Measurements from ENCODE around the gene SNRNP27. TPM values are rescaled to one million over a fixed set of nuclear protein-coding genes. Genes with fewer than 3 reads are reported as not detected.

SNRNP27 gene
- total and polyA plus RNA-seq, 9 of the 15 experiments (the other 6 are each of a cell fraction or from before 2014, with no cell fraction given) = 29.2 to 102 (median 65.7) TPM

DNA sequence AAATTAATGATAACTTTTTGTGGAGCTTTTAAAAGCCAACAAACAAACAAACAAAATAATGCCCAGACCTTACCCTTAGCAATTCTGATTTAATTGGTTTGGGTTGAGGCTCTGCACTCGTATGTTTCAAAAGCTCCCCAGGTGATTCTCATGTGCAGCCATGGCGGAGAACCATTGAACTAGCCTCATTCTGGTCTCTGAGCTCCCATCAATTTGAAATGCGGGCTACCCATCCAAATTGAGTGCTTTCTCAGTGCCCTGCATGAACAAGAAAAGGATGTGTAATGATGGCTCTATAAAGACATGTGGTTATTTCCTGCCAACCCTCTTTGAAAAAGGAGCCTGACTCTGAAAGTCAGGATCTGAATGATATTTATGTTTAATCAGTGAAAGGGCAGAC lies 29.4 kb downstream of the SNRNP27 start:
- in situ Hi-C loops (cut with MboI) (loop anchor here (25.0 kb wide), 1 partner anchor 714 kb away; no protein-coding TSS in a partner anchor), intact Hi-C loops (cut with micrococcal nuclease) (no loop called here)
- H3K9ac ChIP-seq (ENCODE audit: insufficient read depth in 1 of 2, low read depth in 2 of 2, low read length in 2 of 2) = no peak overlapping the region
- H3K27ac ChIP-seq (ENCODE audit: extremely low read depth, low read depth, low read length) = no peak overlapping the region
- no peak for TF ChIP-seq ZNF785 (CRISPR knock-in tag; IDR thresholded peaks at IDR 0.05)
- no peak for TF ChIP-seq TCF7L2 (IDR thresholded peaks at IDR 0.05; ENCODE audit: low read depth, low read length)
- TF ChIP-seq LCOR (CRISPR knock-in tag; IDR thresholded peaks at IDR 0.05) = no peak
- TF ChIP-seq ZEB2 (IDR thresholded peaks at IDR 0.05) = no peak
- TF ChIP-seq RBM15 (IDR thresholded peaks at IDR 0.05; ENCODE audit: insufficient read depth, low read length) = no peak
- no peak for TF ChIP-seq NFIC (IDR thresholded peaks at IDR 0.05)
- no peak for TF ChIP-seq ZNF347 (CRISPR knock-in tag; IDR thresholded peaks at IDR 0.05; ENCODE audit: low read depth)
- TF ChIP-seq ZNF354B (CRISPR knock-in tag; IDR thresholded peaks at IDR 0.05) = no peak
- TF ChIP-seq MTA1 (IDR thresholded peaks at IDR 0.05; ENCODE audit: borderline replicate concordance) = no peak
- TF ChIP-seq TSC22D4 (tag; IDR thresholded peaks at IDR 0.05) = no peak
- TF ChIP-seq, protein P1, sequence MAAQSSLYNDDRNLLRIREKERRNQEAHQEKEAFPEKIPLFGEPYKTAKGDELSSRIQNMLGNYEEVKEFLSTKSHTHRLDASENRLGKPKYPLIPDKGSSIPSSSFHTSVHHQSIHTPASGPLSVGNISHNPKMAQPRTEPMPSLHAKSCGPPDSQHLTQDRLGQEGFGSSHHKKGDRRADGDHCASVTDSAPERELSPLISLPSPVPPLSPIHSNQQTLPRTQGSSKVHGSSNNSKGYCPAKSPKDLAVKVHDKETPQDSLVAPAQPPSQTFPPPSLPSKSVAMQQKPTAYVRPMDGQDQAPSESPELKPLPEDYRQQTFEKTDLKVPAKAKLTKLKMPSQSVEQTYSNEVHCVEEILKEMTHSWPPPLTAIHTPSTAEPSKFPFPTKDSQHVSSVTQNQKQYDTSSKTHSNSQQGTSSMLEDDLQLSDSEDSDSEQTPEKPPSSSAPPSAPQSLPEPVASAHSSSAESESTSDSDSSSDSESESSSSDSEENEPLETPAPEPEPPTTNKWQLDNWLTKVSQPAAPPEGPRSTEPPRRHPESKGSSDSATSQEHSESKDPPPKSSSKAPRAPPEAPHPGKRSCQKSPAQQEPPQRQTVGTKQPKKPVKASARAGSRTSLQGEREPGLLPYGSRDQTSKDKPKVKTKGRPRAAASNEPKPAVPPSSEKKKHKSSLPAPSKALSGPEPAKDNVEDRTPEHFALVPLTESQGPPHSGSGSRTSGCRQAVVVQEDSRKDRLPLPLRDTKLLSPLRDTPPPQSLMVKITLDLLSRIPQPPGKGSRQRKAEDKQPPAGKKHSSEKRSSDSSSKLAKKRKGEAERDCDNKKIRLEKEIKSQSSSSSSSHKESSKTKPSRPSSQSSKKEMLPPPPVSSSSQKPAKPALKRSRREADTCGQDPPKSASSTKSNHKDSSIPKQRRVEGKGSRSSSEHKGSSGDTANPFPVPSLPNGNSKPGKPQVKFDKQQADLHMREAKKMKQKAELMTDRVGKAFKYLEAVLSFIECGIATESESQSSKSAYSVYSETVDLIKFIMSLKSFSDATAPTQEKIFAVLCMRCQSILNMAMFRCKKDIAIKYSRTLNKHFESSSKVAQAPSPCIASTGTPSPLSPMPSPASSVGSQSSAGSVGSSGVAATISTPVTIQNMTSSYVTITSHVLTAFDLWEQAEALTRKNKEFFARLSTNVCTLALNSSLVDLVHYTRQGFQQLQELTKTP (IDR thresholded peaks at IDR 0.05; ENCODE audit: low read depth in 1 of 2, partially characterized antibody in 2 of 2) = no peak
- TF ChIP-seq HDAC2 (IDR thresholded peaks at IDR 0.05) = no peak
- TF ChIP-seq ZNF764 (CRISPR knock-in tag; IDR thresholded peaks at IDR 0.05; ENCODE audit: low read depth) = no peak
- TF ChIP-seq CHD1 (IDR thresholded peaks at IDR 0.05; ENCODE audit: low read length) = no peak
- no peak for TF ChIP-seq SAFB (IDR thresholded peaks at IDR 0.05; ENCODE audit: borderline replicate concordance, low read depth, low read length)
- TF ChIP-seq MAFK (IDR thresholded peaks at IDR 0.05; ENCODE audit: low read length) = no peak
- TF ChIP-seq FOXM1 (IDR thresholded peaks at IDR 0.05; ENCODE audit: low read depth) = no peak
- no peak for TF ChIP-seq FOXM1 (CRISPR knock-in tag; IDR thresholded peaks at IDR 0.05; ENCODE audit: low read depth)
- TF ChIP-seq, protein P2, sequence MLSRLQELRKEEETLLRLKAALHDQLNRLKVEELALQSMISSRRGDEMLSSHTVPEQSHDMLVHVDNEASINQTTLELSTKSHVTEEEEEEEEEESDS (CRISPR knock-in tag; IDR thresholded peaks at IDR 0.05) = no peak
- no peak for TF ChIP-seq TCFL5 (CRISPR knock-in tag; conservative IDR thresholded peaks at IDR 0.05)
- H3K27me3 ChIP-seq (ENCODE audit: control insufficient read depth in 2 of 2, insufficient read depth in 2 of 2, low read length in 2 of 2) = no peaks in the 10 kb centered on the region
- FAIRE-seq = no peak
- CTCF ChIA-PET (ENCODE audit: low intra/inter-chr PET ratio) = interaction anchor here (0.6 kb wide), 1 partner anchor 1078 kb away, joined by 3 read pairs; no protein-coding TSS in a partner anchor
- no peak overlapping the region for H2AFZ ChIP-seq (ENCODE audit: low read depth, low read length)
- POLR2A ChIA-PET = interaction anchor here (1.0 to 12.6 kb wide), 5 partner anchors 9 to 162 kb away, joined by 5 to 107 read pairs (median 8); partner anchors contain the start of gene MXD1
- no peak for ATAC-seq
- no peaks in the 10 kb centered on the region for H4K20me1 ChIP-seq (replicated peaks; ENCODE audit: control insufficient read depth, insufficient read depth, low read length)
- H3K9me3 ChIP-seq (replicated peaks; ENCODE audit: control insufficient read depth, insufficient read depth, low read depth, low read length) = no peaks in the 10 kb centered on the region
- H3K4me3 ChIP-seq = no peak overlapping the region
- BruUV-seq (replicated peaks) = no TSS peak
- 92% methylated on average over 3 of the region's 3 CpGs for WGBS (ENCODE audit: insufficient coverage, low coverage, missing lambda C conversion rate)
- peaks cover 13% of the 10 kb centered on the region for H3K79me2 ChIP-seq (ENCODE audit: control insufficient read depth, insufficient read depth, low read length)
- H3K9me1 ChIP-seq (ENCODE audit: control insufficient read depth, insufficient read depth, low read length) = no peaks in the 10 kb centered on the region
- H3K36me3 ChIP-seq (ENCODE audit: control insufficient read depth, insufficient read depth, low read length) = peaks cover 88% of the 10 kb centered on the region
- DNase-seq (ENCODE audit: extremely low read depth in 1 of 4, low spot score in 3 of 4) = no peak
- no peak overlapping the region for H3K4me2 ChIP-seq (ENCODE audit: insufficient read depth, low read length)
- H3K4me1 ChIP-seq (replicated peaks in 1 of 2; ENCODE audit: control insufficient read depth in 2 of 2, insufficient read depth in 2 of 2, low read length in 2 of 2) = peaks cover 0 to 3% of the 10 kb centered on the region in 2 experiments; a peak in 2 of 5 replicates
